GM21576 (cell line): ENCODE results near the gene MKI67.
"Not testable (repeated sequence)": the region's sequence is repeated elsewhere in the genome, so short reads cannot be mapped to it uniquely, and the experiment has no call there.

Experiments
- ATAC-seq: cut with Tn5 transposase; IDR thresholded peaks from one replicate; pipeline ENCODE4 v1.9.1; 2021; ENCODE audit warnings: mild to moderate bottlenecking, moderate library complexity; ENCODE audit not compliant: unreplicated experiment

Gene MKI67

GRCh38 chr10:128150561-128150960 lies 24.3 kb upstream of the MKI67 start:
- ATAC-seq = no peak

GRCh38 chr10:128150045-128150493 lies 23.8 kb upstream of the MKI67 start:
- ATAC-seq = peak; percentile 82

- no peak for ATAC-seq
Measured at GRCh38 chr10:128149267-128150014, 23.2 kb upstream of the MKI67 start.

- no peak for ATAC-seq
Measured at GRCh38 chr10:128147669-128148068, 21.4 kb upstream of the MKI67 start.

- peak; percentile 62 for ATAC-seq
Measured at GRCh38 chr10:128147064-128147463, 20.8 kb upstream of the MKI67 start.

- ATAC-seq = no peak
Measured at GRCh38 chr10:128144547-128144946, 18.3 kb upstream of the MKI67 start.

- no peak for ATAC-seq
Measured at GRCh38 chr10:128143531-128143930, 17.3 kb upstream of the MKI67 start.

GRCh38 chr10:128140425-128140824 lies 14.2 kb upstream of the MKI67 start:
- no peak for ATAC-seq

- not testable (repeated sequence) for ATAC-seq
Measured at GRCh38 chr10:128138429-128138828, 12.2 kb upstream of the MKI67 start.

- no peak for ATAC-seq
Measured at GRCh38 chr10:128137877-128138276, 11.7 kb upstream of the MKI67 start.

- ATAC-seq = no peak
Measured at GRCh38 chr10:128130051-128130450, 3.8 kb upstream of the MKI67 start.

GRCh38 chr10:128128582-128128981 lies 2.4 kb upstream of the MKI67 start:
- ATAC-seq = no peak

- ATAC-seq = no peak
Measured at GRCh38 chr10:128125416-128125943, 743 bp downstream of the MKI67 start.

GRCh38 chr10:128124813-128125403 lies 1.3 kb downstream of the MKI67 start:
- ATAC-seq = no peak

GRCh38 chr10:128123846-128124245 lies 2.4 kb downstream of the MKI67 start:
- no peak for ATAC-seq

- no peak for ATAC-seq
Measured at GRCh38 chr10:128122931-128123330, 3.3 kb downstream of the MKI67 start.

- no peak for ATAC-seq
Measured at GRCh38 chr10:128121750-128122412, 4.3 kb downstream of the MKI67 start.

- no peak for ATAC-seq
Measured at GRCh38 chr10:128116851-128117615, 9.2 kb downstream of the MKI67 start.

- no peak for ATAC-seq
Measured at GRCh38 chr10:128116187-128116586, 10.0 kb downstream of the MKI67 start.

GRCh38 chr10:128115356-128115755 lies 10.9 kb downstream of the MKI67 start:
- no peak for ATAC-seq

- no peak for ATAC-seq
Measured at GRCh38 chr10:128114901-128115300, 11.3 kb downstream of the MKI67 start.
